Karpas-422 (cell line): ENCODE results near the gene ZNF626. TPM values are rescaled to one million over a fixed set of nuclear protein-coding genes. Genes with fewer than 3 reads are reported as not detected.
"Not testable (repeated sequence)": the region's sequence is repeated elsewhere in the genome, so short reads cannot be mapped to it uniquely, and the experiment has no call there.

Source experiments
- DNase-seq: peaks from one replicate; pipeline ENCODE4 v3.0.0-alpha.2; 2015
- H2AFZ ChIP-seq: fragments of 200-600 bp; sonication (generic); 2 replicates; pipeline ENCODE4 v1.6.1; 2014; ENCODE audit warnings: antibody characterized with exemption, low read length, mixed read lengths
- H3K27ac ChIP-seq: fragments of 200-600 bp; sonication (generic); 2 replicates; pipeline ENCODE4 v1.5.1; 2014; ENCODE audit warnings: mild to moderate bottlenecking, low read length, moderate library complexity
- H3K27me3 ChIP-seq: fragments of 200-600 bp; sonication (generic); 2 replicates; pipeline ENCODE4 v1.6.1; 2014; ENCODE audit warnings: low read length, mixed read lengths
- H3K36me3 ChIP-seq: fragments of 200-600 bp; sonication (generic); 2 replicates; pipeline ENCODE4 v1.6.1; 2014; ENCODE audit warnings: low read length, mixed read lengths; ENCODE audit not compliant: insufficient read depth
- H3K4me1 ChIP-seq: fragments of 200-600 bp; sonication (generic); 2 replicates; pipeline ENCODE4 v1.6.1; 2014; ENCODE audit warnings: mild to moderate bottlenecking, low read length, mixed read lengths
- H3K4me2 ChIP-seq: fragments of 200-600 bp; sonication (generic); 2 replicates; pipeline ENCODE4 v1.6.1; 2014; ENCODE audit warnings: low read length, low read depth, mild to moderate bottlenecking; ENCODE audit not compliant: poor library complexity, severe bottlenecking
- H3K4me3 ChIP-seq: fragments of 200-600 bp; sonication (generic); 2 replicates; pipeline ENCODE4 v1.5.1; 2014; ENCODE audit warnings: mild to moderate bottlenecking, antibody characterized with exemption, low read length, mixed read lengths
- H3K79me2 ChIP-seq: fragments of 200-600 bp; sonication (generic); 2 replicates; pipeline ENCODE4 v1.6.1; 2014; ENCODE audit warnings: mild to moderate bottlenecking, low read length, mixed read lengths
- H3K9ac ChIP-seq: fragments of 200-600 bp; sonication (generic); 2 replicates; pipeline ENCODE4 v1.6.0; 2014; ENCODE audit warnings: low read length
- H3K9me2 ChIP-seq: fragments of 200-600 bp; sonication (generic), shearing (Covaris generic); replicated peaks from 2 replicates; pipeline ENCODE4 v1.6.0; 2014; ENCODE audit warnings: mild to moderate bottlenecking, low read length, moderate library complexity; ENCODE audit not compliant: insufficient read depth
- H3K9me3 ChIP-seq: fragments of 300-700, 200-600 bp; sonication (generic); 2 replicates; pipeline ENCODE4 v1.6.1; 2014; ENCODE audit warnings: low read length, mixed read lengths
- H4K20me1 ChIP-seq: fragments of 200-600 bp; sonication (generic); 2 replicates; pipeline ENCODE4 v1.6.1; 2014; ENCODE audit warnings: mild to moderate bottlenecking, antibody characterized with exemption, low read length, low read depth; ENCODE audit not compliant: insufficient read depth
- total RNA-seq: library from RNA; depleted of rRNA; stranded (reverse); fragments of >200 nt; shearing (Covaris generic); gene quantifications from 2 replicates; pipeline ENCODE4 v1.2.3, GENCODE V29; 2014; ENCODE audit warnings: low replicate concordance; rRNA removed

The ZNF626 gene
- not detected in 2 replicates for total RNA-seq

- H3K9me3 ChIP-seq: no peaks in the 10 kb centered on the region; the same call in 1 of the 2 replicates
- no peaks in the 10 kb centered on the region for H3K9me2 ChIP-seq
- no peaks in the 10 kb centered on the region for H4K20me1 ChIP-seq
- no peaks in the 10 kb centered on the region for H3K27me3 ChIP-seq
- H3K4me2 ChIP-seq: no peak within 1 kb of the TSS
- no peak for DNase-seq
- no peak within 1 kb of the TSS for H3K4me3 ChIP-seq
- no peak within 1 kb of the TSS for H3K9ac ChIP-seq
- no peaks in the 10 kb centered on the region for H3K79me2 ChIP-seq
- H2AFZ ChIP-seq: no peak within 1 kb of the TSS
- H3K36me3 ChIP-seq: no peaks in the 10 kb centered on the region
- no peaks in the 10 kb centered on the region for H3K4me1 ChIP-seq
- no peak within 1 kb of the TSS for H3K27ac ChIP-seq
These were observed at the start of gene ZNF626 for GRCh38 chr19:20661150-20661819. Gene ZNF626 (minus strand): TSS chr19:20661571. CDS start chr19:20661446, 125 bp downstream.

- no peaks in the 10 kb centered on the region for H3K79me2 ChIP-seq
- no peaks in the 10 kb centered on the region for H3K4me1 ChIP-seq
- no peak overlapping the region for H3K27ac ChIP-seq
- H4K20me1 ChIP-seq: no peaks in the 10 kb centered on the region
- H3K27me3 ChIP-seq: no peaks in the 10 kb centered on the region
- no peak overlapping the region for H3K9ac ChIP-seq
- H2AFZ ChIP-seq: no peak overlapping the region
- H3K4me2 ChIP-seq: no peak overlapping the region
- no peak overlapping the region for H3K4me3 ChIP-seq
- H3K36me3 ChIP-seq: no peaks in the 10 kb centered on the region
- H3K9me3 ChIP-seq: no peaks in the 10 kb centered on the region
- no peaks in the 10 kb centered on the region for H3K9me2 ChIP-seq
- no peak for DNase-seq
These were observed 7.9 kb upstream of the ZNF626 start for GRCh38 chr19:20669263-20669662.

GRCh38 chr19:20667281-20667680, 5.9 kb upstream of the ZNF626 start:
- no peak overlapping the region for H2AFZ ChIP-seq
- no peaks in the 10 kb centered on the region for H3K9me2 ChIP-seq
- H3K27ac ChIP-seq: no peak overlapping the region
- H3K4me1 ChIP-seq: no peaks in the 10 kb centered on the region
- no peak overlapping the region for H3K4me2 ChIP-seq
- no peaks in the 10 kb centered on the region for H3K36me3 ChIP-seq
- no peaks in the 10 kb centered on the region for H3K79me2 ChIP-seq
- H4K20me1 ChIP-seq: no peaks in the 10 kb centered on the region
- no peaks in the 10 kb centered on the region for H3K9me3 ChIP-seq
- no peaks in the 10 kb centered on the region for H3K27me3 ChIP-seq
- H3K9ac ChIP-seq: no peak overlapping the region
- DNase-seq: no peak
- no peak overlapping the region for H3K4me3 ChIP-seq

- Histone ChIP-seq H3K4me3 (no peak overlapping the region), H3K36me3 (no peaks in the 10 kb centered on the region), H3K27ac (no peak overlapping the region), H3K4me1 (no peaks in the 10 kb centered on the region), H2AFZ (no peak overlapping the region), H3K27me3 (no peaks in the 10 kb centered on the region), H3K79me2 (no peaks in the 10 kb centered on the region), H3K9me3 (no peaks in the 10 kb centered on the region; the same call in 1 of the 2 replicates), H4K20me1 (no peaks in the 10 kb centered on the region), H3K9ac (no peak overlapping the region), H3K9me2 (no peaks in the 10 kb centered on the region), H3K4me2 (no peak overlapping the region)
- DNase-seq: no peak
These were observed 3.8 kb upstream of the ZNF626 start for GRCh38 chr19:20664901-20665781.

- not testable (repeated sequence) for H3K4me2 ChIP-seq, H4K20me1 ChIP-seq, H3K4me3 ChIP-seq, H3K9ac ChIP-seq, H3K27me3 ChIP-seq, H3K9me2 ChIP-seq, DNase-seq, H3K9me3 ChIP-seq, H2AFZ ChIP-seq, H3K79me2 ChIP-seq, H3K4me1 ChIP-seq, H3K36me3 ChIP-seq, H3K27ac ChIP-seq
These were observed 3.1 kb upstream of the ZNF626 start for GRCh38 chr19:20664475-20664874.

GRCh38 chr19:20662421-20663105, 1.2 kb upstream of the ZNF626 start:
- Histone ChIP-seq H2AFZ (no peak overlapping the region), H3K9me3 (no peaks in the 10 kb centered on the region; the same call in 1 of the 2 replicates), H3K27me3 (no peaks in the 10 kb centered on the region), H3K79me2 (no peaks in the 10 kb centered on the region), H3K4me2 (no peak overlapping the region), H3K4me1 (no peaks in the 10 kb centered on the region), H3K4me3 (no peak overlapping the region), H3K36me3 (no peaks in the 10 kb centered on the region), H3K27ac (no peak overlapping the region), H3K9ac (no peak overlapping the region), H3K9me2 (no peaks in the 10 kb centered on the region), H4K20me1 (no peaks in the 10 kb centered on the region)
- no peak for DNase-seq

GRCh38 chr19:20660473-20661140, 764 bp downstream of the ZNF626 start:
- Histone ChIP-seq H3K36me3 (no peaks in the 10 kb centered on the region), H3K4me1 (no peaks in the 10 kb centered on the region), H3K4me3 (no peak overlapping the region), H4K20me1 (no peaks in the 10 kb centered on the region), H2AFZ (no peak overlapping the region), H3K9ac (no peak overlapping the region), H3K27me3 (no peaks in the 10 kb centered on the region), H3K79me2 (no peaks in the 10 kb centered on the region), H3K9me2 (no peaks in the 10 kb centered on the region), H3K27ac (no peak overlapping the region), H3K9me3 (no peaks in the 10 kb centered on the region; the same call in 1 of the 2 replicates), H3K4me2 (no peak overlapping the region)
- no peak for DNase-seq
